H1 (cell line): ENCODE measurements around the gene DDA1.

Experiments used
- ATF2 ChIP-seq: IDR thresholded peaks from 2 replicates; pipeline ENCODE4 v1.6.1; 2012; ENCODE audit warnings: low read length, inconsistent platforms
- CTCF ChIP-seq, 3 experiments: IDR thresholded peaks; 1 replicate in 2 of 3; 2 replicates in 1 of 3; pipeline versions ENCODE4 v1.5.1 to v1.6.1; 2011; ENCODE audit warnings: low read length in 3 of 3, mild to moderate bottlenecking in 3 of 3, inconsistent platforms in 2 of 3, low read depth in 1 of 3, moderate library complexity in 1 of 3; ENCODE audit not compliant: insufficient read depth in 1 of 3; ENCODE audit errors: control extremely low read depth in 1 of 3
- EZH2 ChIP-seq: fragments of 200-600 bp; sonication (generic); IDR thresholded peaks from 2 replicates; pipeline ENCODE4 v1.7.1; 2012; ENCODE audit warnings: low read depth, mild to moderate bottlenecking, moderate library complexity, low read length, inconsistent platforms; ENCODE audit not compliant: severe bottlenecking
- GTF2F1 ChIP-seq: IDR thresholded peaks from 2 replicates; pipeline ENCODE4 v1.6.1; 2012; ENCODE audit warnings: low read depth, low read length, improper control_type of control experiment, borderline replicate concordance
- HDAC2 ChIP-seq, 2 experiments: fragments of 300-600 bp in 1 of 2; sonication (generic) in 1 of 2; IDR thresholded peaks; 2 replicates each; pipeline ENCODE4 v1.6.1; 2011 to 2012; ENCODE audit warnings: low read depth in 2 of 2, low read length in 2 of 2, mild to moderate bottlenecking in 2 of 2, moderate library complexity in 2 of 2, borderline replicate concordance in 1 of 2, inconsistent platforms in 1 of 2
- KDM4A ChIP-seq: IDR thresholded peaks from one replicate; pipeline ENCODE4 v1.7.1; 2012; ENCODE audit warnings: low read depth, mild to moderate bottlenecking, moderate library complexity, low read length, inconsistent platforms; ENCODE audit not compliant: severe bottlenecking
- POLR2A ChIP-seq, 2 experiments: IDR thresholded peaks; 1 replicate in 1 of 2; 2 replicates in 1 of 2; pipeline ENCODE4 v1.6.1; 2011; ENCODE audit warnings: low read depth in 2 of 2, low read length in 2 of 2, mild to moderate bottlenecking in 2 of 2; ENCODE audit errors: control extremely low read depth in 1 of 2
- SRF ChIP-seq: IDR thresholded peaks from 2 replicates; pipeline ENCODE4 v1.6.1; 2011; ENCODE audit warnings: mild to moderate bottlenecking, low read depth, low read length, moderate library complexity
- TAF1 ChIP-seq: IDR thresholded peaks from 2 replicates; pipeline ENCODE4 v1.6.1; 2011; ENCODE audit warnings: mild to moderate bottlenecking, low read depth, low read length
- TCF12 ChIP-seq: IDR thresholded peaks from 2 replicates; pipeline ENCODE4 v1.6.1; 2011; ENCODE audit warnings: low read depth, mild to moderate bottlenecking, low read length
- USF2 ChIP-seq: IDR thresholded peaks from 2 replicates; pipeline ENCODE4 v1.6.1; 2011; ENCODE audit warnings: low read length, improper control_type of control experiment
- YY1 ChIP-seq: IDR thresholded peaks from 2 replicates; pipeline ENCODE4 v1.6.1; 2011; ENCODE audit warnings: low read depth, mild to moderate bottlenecking, low read length

GRCh38 chr19:17305517-17306284 is 3.7 kb upstream of the DDA1 start, which contains the start of gene MRPL34:
- TF ChIP-seq TAF1 = peak; percentile 74; the same call in 1 of the 2 replicates
- TF ChIP-seq CTCF (IDR thresholded peaks at IDR 0.05; ENCODE audit: control extremely low read depth in 1 of 3, insufficient read depth in 1 of 3, low read depth in 1 of 3, low read length in 3 of 3) = peak; percentile 67 to 88 (median 81)
- no peak for TF ChIP-seq ATF2
- peak; percentile 67 for TF ChIP-seq KDM4A
- TF ChIP-seq YY1 = 0 out of 2 replicates have a peak, but pooled peaks have one; percentile 76
- peak; percentile 19 to 66 for TF ChIP-seq POLR2A (IDR thresholded peaks at IDR 0.05; ENCODE audit: control extremely low read depth in 1 of 2, low read depth in 2 of 2, low read length in 2 of 2)
- no peak for TF ChIP-seq GTF2F1
- no peak; the same call in 1 of the 2 replicates for TF ChIP-seq USF2
- TF ChIP-seq TCF12 = peak; percentile 94
- TF ChIP-seq SRF = 0 out of 2 replicates have a peak, but pooled peaks have one; percentile 30
- TF ChIP-seq EZH2 = no peak
- TF ChIP-seq HDAC2 (IDR thresholded peaks at IDR 0.05; ENCODE audit: borderline replicate concordance in 1 of 2, low read depth in 2 of 2, low read length in 2 of 2) = 0 out of 4 replicates have a peak, but pooled peaks of 1 of the 2 experiments have one; percentile 60
